HepG2 (cell line): ENCODE results near the gene PFKP. TPM values are rescaled to one million over a fixed set of nuclear protein-coding genes. Genes with fewer than 3 reads are reported as not detected.

ENCODE experiments used
- ZNF564 ChIP-seq: sonication (generic); formaldehyde crosslinking; IDR thresholded peaks from 2 replicates; pipeline ENCODE4 v1.8.1; 2023; ENCODE audit warnings: mild to moderate bottlenecking, missing genetic modification reagents
- polyA plus RNA-seq, 8 experiments: library from polyadenylated mRNA; depleted of rRNA in 3 of 8; stranded (reverse) in 7 of 8; unstranded in 1 of 8; fragments of >200 nt; fragmentation: Illumina TruSeq in 4 of 8; extraction: Trizol in 4 of 8; gene quantifications; 2 replicates each; pipeline versions ENCODE4 v1.2.1 to v1.2.3, GENCODE V29; 2011 to 2016; ENCODE audit warnings: low read depth in 4 of 8, missing spikeins in 1 of 8, mixed read lengths in 1 of 8; ENCODE audit not compliant: insufficient read depth in 1 of 8
- total RNA-seq, 5 experiments: library from RNA; depleted of rRNA; stranded (reverse); fragments of >200 nt; fragmentation: Illumina TruSeq; extraction: Trizol; gene quantifications; 2 replicates each; pipeline ENCODE4 v1.2.3, GENCODE V29; 2016; ENCODE audit warnings: low read depth in 1 of 5
- TF ChIP-seq, protein P1 (sequence below): sonication (generic); formaldehyde crosslinking; IDR thresholded peaks from one replicate; pipeline ENCODE4 v1.5.1; 2020; ENCODE audit warnings: mild to moderate bottlenecking, missing genetic modification reagents; ENCODE audit errors: not compliant biosample characterization
- TF ChIP-seq, protein P2 (sequence below): sonication (generic); formaldehyde crosslinking; IDR thresholded peaks from 2 replicates; pipeline ENCODE4 v1.5.1; 2020; ENCODE audit warnings: mild to moderate bottlenecking, moderate library complexity, missing genetic modification reagents
- TF ChIP-seq, protein P3 (sequence below): sonication (generic); formaldehyde crosslinking; IDR thresholded peaks from 2 replicates; pipeline ENCODE4 v1.4.0; 2020; ENCODE audit warnings: missing genetic modification reagents
- TF ChIP-seq, protein P4 (sequence below): sonication (generic); formaldehyde crosslinking; IDR thresholded peaks from 2 replicates; pipeline ENCODE4 v1.5.0; 2020; ENCODE audit warnings: missing genetic modification reagents

PFKP gene
- total and polyA plus RNA-seq, 2 of the 13 experiments (the other 11 are each of a cell fraction or from before 2014, with no cell fraction given), result 0.80 to 2.4 TPM

DNA sequence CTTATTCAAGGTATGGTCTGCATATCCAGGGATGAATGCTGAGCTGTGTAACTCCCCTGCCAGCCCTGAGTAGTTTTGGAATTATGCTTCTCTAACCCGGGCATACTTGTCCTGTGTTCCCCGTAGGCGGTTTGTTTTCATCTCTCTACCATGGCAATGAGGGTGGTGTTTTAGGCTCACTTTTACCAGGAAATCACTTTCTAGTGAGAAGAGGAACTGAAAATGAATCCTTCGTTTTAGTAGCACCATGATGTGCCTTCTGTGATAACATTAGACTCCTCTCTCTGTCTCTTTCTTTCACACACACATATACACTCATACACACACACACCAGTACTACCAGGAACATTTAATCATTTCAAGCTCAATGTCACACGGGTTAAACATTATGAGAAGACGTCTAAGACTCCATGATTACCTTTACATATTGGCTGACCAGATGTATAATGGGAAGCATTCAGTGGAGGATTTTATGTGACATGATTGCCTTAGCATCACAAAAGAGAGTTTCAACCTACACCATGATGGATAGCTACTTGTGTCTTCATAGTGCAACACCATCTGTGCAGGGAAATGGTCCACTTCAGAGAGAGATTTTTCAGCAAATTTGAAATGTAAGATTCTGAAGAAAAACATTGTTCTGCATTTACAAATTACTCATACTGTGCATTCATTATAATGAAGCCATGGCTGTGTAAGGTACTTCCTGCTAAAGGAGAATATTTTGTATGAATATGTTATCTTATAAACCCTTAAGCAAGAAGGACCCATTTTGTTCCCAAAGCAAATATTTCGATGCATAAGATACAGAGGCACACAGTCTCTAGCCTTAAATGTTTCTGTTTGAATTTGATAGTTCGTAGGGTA lies 31.0 kb upstream of the PFKP start (continued):
- TF ChIP-seq, protein P1, sequence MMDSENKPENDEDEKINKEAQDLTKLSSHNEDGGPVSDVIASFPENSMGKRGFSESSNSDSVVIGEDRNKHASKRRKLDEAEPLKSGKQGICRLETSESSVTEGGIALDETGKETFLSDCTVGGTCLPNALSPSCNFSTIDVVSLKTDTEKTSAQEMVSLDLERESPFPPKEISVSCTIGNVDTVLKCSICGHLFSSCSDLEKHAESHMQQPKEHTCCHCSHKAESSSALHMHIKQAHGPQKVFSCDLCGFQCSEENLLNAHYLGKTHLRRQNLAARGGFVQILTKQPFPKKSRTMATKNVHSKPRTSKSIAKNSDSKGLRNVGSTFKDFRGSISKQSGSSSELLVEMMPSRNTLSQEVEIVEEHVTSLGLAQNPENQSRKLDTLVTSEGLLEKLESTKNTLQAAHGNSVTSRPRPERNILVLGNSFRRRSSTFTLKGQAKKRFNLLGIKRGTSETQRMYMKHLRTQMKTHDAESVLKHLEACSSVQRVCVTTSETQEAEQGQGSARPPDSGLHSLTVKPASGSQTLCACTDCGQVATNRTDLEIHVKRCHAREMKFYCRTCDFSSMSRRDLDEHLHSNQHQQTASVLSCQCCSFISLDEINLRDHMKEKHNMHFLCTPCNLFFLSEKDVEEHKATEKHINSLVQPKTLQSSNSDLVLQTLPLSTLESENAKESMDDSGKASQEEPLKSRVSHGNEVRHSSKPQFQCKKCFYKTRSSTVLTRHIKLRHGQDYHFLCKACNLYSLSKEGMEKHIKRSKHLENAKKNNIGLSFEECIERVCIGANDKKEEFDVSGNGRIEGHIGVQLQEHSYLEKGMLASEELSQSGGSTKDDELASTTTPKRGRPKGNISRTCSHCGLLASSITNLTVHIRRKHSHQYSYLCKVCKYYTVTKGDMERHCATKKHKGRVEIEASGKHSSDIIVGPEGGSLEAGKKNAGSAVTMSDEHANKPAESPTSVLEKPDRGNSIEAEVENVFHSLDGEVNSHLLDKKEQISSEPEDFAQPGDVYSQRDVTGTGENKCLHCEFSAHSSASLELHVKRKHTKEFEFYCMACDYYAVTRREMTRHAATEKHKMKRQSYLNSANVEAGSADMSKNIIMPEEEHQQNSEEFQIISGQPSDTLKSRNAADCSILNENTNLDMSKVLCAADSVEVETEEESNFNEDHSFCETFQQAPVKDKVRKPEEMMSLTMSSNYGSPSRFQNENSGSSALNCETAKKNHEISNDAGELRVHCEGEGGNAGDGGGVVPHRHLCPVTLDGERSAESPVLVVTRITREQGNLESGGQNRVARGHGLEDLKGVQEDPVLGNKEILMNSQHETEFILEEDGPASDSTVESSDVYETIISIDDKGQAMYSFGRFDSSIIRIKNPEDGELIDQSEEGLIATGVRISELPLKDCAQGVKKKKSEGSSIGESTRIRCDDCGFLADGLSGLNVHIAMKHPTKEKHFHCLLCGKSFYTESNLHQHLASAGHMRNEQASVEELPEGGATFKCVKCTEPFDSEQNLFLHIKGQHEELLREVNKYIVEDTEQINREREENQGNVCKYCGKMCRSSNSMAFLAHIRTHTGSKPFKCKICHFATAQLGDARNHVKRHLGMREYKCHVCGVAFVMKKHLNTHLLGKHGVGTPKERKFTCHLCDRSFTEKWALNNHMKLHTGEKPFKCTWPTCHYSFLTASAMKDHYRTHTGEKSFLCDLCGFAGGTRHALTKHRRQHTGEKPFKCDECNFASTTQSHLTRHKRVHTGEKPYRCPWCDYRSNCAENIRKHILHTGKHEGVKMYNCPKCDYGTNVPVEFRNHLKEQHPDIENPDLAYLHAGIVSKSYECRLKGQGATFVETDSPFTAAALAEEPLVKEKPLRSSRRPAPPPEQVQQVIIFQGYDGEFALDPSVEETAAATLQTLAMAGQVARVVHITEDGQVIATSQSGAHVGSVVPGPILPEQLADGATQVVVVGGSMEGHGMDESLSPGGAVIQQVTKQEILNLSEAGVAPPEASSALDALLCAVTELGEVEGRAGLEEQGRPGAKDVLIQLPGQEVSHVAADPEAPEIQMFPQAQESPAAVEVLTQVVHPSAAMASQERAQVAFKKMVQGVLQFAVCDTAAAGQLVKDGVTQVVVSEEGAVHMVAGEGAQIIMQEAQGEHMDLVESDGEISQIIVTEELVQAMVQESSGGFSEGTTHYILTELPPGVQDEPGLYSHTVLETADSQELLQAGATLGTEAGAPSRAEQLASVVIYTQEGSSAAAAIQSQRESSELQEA (CRISPR knock-in tag), result no peak
- TF ChIP-seq, protein P2, sequence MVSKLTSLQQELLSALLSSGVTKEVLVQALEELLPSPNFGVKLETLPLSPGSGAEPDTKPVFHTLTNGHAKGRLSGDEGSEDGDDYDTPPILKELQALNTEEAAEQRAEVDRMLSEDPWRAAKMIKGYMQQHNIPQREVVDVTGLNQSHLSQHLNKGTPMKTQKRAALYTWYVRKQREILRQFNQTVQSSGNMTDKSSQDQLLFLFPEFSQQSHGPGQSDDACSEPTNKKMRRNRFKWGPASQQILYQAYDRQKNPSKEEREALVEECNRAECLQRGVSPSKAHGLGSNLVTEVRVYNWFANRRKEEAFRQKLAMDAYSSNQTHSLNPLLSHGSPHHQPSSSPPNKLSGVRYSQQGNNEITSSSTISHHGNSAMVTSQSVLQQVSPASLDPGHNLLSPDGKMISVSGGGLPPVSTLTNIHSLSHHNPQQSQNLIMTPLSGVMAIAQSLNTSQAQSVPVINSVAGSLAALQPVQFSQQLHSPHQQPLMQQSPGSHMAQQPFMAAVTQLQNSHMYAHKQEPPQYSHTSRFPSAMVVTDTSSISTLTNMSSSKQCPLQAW, result no peak
- TF ChIP-seq ZNF564 (CRISPR knock-in tag), result no peak
- TF ChIP-seq, protein P3, sequence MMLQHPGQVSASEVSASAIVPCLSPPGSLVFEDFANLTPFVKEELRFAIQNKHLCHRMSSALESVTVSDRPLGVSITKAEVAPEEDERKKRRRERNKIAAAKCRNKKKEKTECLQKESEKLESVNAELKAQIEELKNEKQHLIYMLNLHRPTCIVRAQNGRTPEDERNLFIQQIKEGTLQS (CRISPR knock-in tag), result no peak
- TF ChIP-seq, protein P4, sequence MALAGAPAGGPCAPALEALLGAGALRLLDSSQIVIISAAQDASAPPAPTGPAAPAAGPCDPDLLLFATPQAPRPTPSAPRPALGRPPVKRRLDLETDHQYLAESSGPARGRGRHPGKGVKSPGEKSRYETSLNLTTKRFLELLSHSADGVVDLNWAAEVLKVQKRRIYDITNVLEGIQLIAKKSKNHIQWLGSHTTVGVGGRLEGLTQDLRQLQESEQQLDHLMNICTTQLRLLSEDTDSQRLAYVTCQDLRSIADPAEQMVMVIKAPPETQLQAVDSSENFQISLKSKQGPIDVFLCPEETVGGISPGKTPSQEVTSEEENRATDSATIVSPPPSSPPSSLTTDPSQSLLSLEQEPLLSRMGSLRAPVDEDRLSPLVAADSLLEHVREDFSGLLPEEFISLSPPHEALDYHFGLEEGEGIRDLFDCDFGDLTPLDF (CRISPR knock-in tag), result no peak
- TF ChIP-seq, all 625 proteins: peak for 0
